GM15510 (cell line): ENCODE data around the gene ZNF124.

ENCODE experiments used
- POLR2A ChIP-seq: IDR thresholded peaks from 3 replicates; pipeline ENCODE4 v1.6.1; 2011; ENCODE audit warnings: borderline replicate concordance; ENCODE audit not compliant: insufficient read length; ENCODE audit errors: extremely low read depth

ZNF124 gene

GRCh38 chr1:247115141-247115510 is 56.7 kb downstream of the ZNF124 start:
- no peak for TF ChIP-seq POLR2A

- no peak for TF ChIP-seq POLR2A
Observed at GRCh38 chr1:247114351-247115140, 57.3 kb downstream of the ZNF124 start.

- TF ChIP-seq POLR2A, result no peak
Observed at GRCh38 chr1:247113733-247114271, 58.0 kb downstream of the ZNF124 start.

- TF ChIP-seq POLR2A, result no peak
Observed at GRCh38 chr1:247113094-247113497, 58.7 kb downstream of the ZNF124 start.

DNA sequence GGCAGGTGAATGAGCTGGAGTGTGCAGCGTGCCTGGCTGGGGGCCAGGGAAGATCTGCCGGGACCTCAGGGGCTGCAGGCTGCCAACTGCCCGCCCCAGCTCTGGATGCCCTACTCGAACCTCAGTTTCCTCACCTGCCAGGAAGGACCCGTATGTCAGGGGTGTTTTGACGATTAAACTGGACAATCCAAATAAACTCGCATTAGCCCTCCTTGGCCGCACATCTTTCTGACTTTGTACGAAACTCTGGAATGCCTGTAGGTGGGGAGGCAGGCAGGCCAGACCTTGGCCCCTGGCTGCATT is 59.4 kb downstream of the ZNF124 start:
- no peak for TF ChIP-seq POLR2A

GRCh38 chr1:247111700-247112478 is 59.9 kb downstream of the ZNF124 start:
- no peak for TF ChIP-seq POLR2A

GRCh38 chr1:247111259-247111699 is 60.5 kb downstream of the ZNF124 start:
- no peak for TF ChIP-seq POLR2A

DNA sequence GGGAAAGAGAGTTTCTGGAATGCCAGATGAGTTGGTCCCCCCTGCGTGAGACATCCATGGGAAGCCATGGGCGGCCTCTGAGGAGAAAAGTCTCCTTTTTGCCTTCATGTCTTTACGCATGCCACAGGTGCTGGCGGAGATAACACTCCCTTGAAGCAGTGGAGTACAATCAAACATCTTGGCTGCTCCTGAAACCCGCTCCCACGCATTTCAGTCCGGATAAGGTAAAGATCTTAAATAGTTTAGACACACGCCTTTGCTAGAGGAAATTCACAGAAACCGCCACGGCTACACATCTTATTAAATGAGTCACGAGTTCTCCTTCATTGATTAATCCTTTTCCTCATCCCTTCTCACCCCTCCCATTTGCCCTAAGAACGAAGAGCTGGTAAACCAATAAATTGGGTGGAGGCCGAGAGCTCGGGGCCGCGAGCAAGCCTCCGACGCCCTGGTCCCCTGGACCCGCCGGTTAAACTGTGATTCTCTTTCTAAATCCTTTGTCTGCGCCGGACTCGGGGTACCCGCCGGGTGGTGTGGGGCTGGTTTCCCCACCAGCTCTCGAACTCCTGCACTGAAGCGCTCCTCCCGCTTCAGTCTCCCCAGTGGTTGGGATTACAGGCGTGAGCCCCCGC is 61.1 kb downstream of the ZNF124 start:
- no peak for TF ChIP-seq POLR2A

DNA sequence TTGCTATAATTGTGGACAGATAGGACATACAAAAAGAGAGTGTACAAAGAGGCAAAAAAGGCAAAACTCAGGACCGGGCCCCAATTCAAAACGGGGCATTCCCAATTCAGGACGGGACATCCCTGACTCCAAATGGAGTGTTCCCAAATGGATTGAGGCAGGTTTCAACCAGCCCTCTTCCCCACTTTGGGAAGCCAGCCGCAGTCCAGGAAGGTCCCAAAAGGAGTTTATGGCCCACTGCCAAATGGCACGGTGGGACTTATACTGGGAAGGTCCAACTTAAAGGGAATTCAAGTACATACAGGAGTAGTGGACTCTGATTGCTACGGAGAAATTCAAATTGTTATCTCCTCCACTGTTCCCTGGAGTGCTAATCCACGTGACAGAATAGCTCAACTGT is 64.1 kb downstream of the ZNF124 start:
- no peak for TF ChIP-seq POLR2A

- TF ChIP-seq POLR2A, result no peak
Observed at GRCh38 chr1:247105966-247106365, 65.9 kb downstream of the ZNF124 start.
